Adipose tissue (tissue), 3 donors: ENCODE results near the gene MYO16. TPM values are rescaled to one million over a fixed set of nuclear protein-coding genes. Genes with fewer than 3 reads are reported as not detected.

Source experiments
- H3K27ac ChIP-seq: one replicate; pipeline ENCODE4 v1.5.1; 2013; ENCODE audit warnings: low read depth, low read length
- WGBS, 3 donors: extraction: QIAGEN DNeasy Blood & Tissue Kit; methylation state at CpG; one replicate each; pipeline ENCODE4 v1.1.7; 2013; 5-methylcytosine and 5-hydroxymethylcytosine counted together
- polyA plus RNA-seq, 3 donors: library from polyadenylated mRNA; stranded (reverse); fragments of 200-250 nt; gene quantifications; one replicate each; pipeline ENCODE4 v1.2.3, GENCODE V29; 2013
- donor health status: healthy with polysubstance abuse.
- donor health status: Bipolar disorder and iron deficiency.
- donor health status: healthy.

The MYO16 gene
- polyA plus RNA-seq, 3 donors = 0.05 to 2.0 (median 0.56) TPM

GRCh38 chr13:109111141-109111540, 481.7 kb downstream of the MYO16 start:
- no peak overlapping the region for H3K27ac ChIP-seq
- 64 to 76% (median 73%) methylated on average over 1 of the region's 1 CpG for WGBS, 3 donors

GRCh38 chr13:109113427-109113826, 484.0 kb downstream of the MYO16 start:
- no peak overlapping the region for H3K27ac ChIP-seq
- 72 to 78% (median 73%) methylated on average over 3 of the region's 3 CpGs for WGBS, 3 donors

- no peak overlapping the region for H3K27ac ChIP-seq
- 82 to 86% (median 83%) methylated on average over 5 of the region's 5 CpGs for WGBS, 3 donors
These were observed 484.8 kb downstream of the MYO16 start for GRCh38 chr13:109114162-109114561.

- no peak overlapping the region for H3K27ac ChIP-seq
- 58 to 88% (median 73%) methylated on average over 2 of the region's 2 CpGs for WGBS, 3 donors
These were observed 485.6 kb downstream of the MYO16 start for GRCh38 chr13:109114991-109115390.

GRCh38 chr13:109118521-109118920, 489.1 kb downstream of the MYO16 start:
- 81 to 95% (median 85%) methylated on average over 1 of the region's 1 CpG for WGBS, 3 donors
- H3K27ac ChIP-seq = no peak overlapping the region

- 56 to 71% (median 67%) methylated on average over 1 of the region's 1 CpG for WGBS, 3 donors
These were observed 490.5 kb downstream of the MYO16 start for GRCh38 chr13:109119896-109120295.

GRCh38 chr13:109121826-109122225, 492.4 kb downstream of the MYO16 start:
- 84 to 90% (median 89%) methylated on average over 5 of the region's 5 CpGs for WGBS, 3 donors
- H3K27ac ChIP-seq = no peak overlapping the region

More at GRCh38 chr13:109119896-109120295, 490.5 kb downstream of the MYO16 start:
- H3K27ac ChIP-seq = no peak overlapping the region

GRCh38 chr13:109123971-109124370, 494.6 kb downstream of the MYO16 start:
- H3K27ac ChIP-seq = no peak overlapping the region
- 81 to 85% (median 83%) methylated on average over 2 of the region's 2 CpGs for WGBS, 3 donors

GRCh38 chr13:109126178-109126577, 496.8 kb downstream of the MYO16 start:
- no peak overlapping the region for H3K27ac ChIP-seq
- WGBS, 3 donors = 73 to 86% (median 86%) methylated on average over 5 of the region's 5 CpGs

GRCh38 chr13:109126891-109127641, 497.7 kb downstream of the MYO16 start:
- H3K27ac ChIP-seq = no peak overlapping the region
- 88 to 92% (median 90%) methylated on average over 34 of the region's 34 CpGs for WGBS, 3 donors

- H3K27ac ChIP-seq = no peak overlapping the region
- 84 to 89% (median 86%) methylated on average over 6 of the region's 6 CpGs for WGBS, 3 donors
These were observed 498.7 kb downstream of the MYO16 start for GRCh38 chr13:109128121-109128520.

GRCh38 chr13:109130093-109130835, 500.9 kb downstream of the MYO16 start:
- H3K27ac ChIP-seq = no peak overlapping the region
- WGBS, 3 donors = 69 to 88% (median 80%) methylated on average over 6 of the region's 6 CpGs

GRCh38 chr13:109131698-109132257, 502.4 kb downstream of the MYO16 start:
- no peak overlapping the region for H3K27ac ChIP-seq
- 32 to 40% (median 33%) methylated on average over 10 of the region's 10 CpGs for WGBS, 3 donors

GRCh38 chr13:109135018-109135417, 505.6 kb downstream of the MYO16 start:
- WGBS, 3 donors = 84 to 92% (median 89%) methylated on average over 6 of the region's 6 CpGs
- H3K27ac ChIP-seq = no peak overlapping the region

- no peak overlapping the region for H3K27ac ChIP-seq
- 72 to 86% (median 86%) methylated on average over 2 of the region's 2 CpGs for WGBS, 3 donors
These were observed 507.5 kb downstream of the MYO16 start for GRCh38 chr13:109136873-109137272.

GRCh38 chr13:109139346-109139745, 509.9 kb downstream of the MYO16 start:
- 94 to 96% (median 95%) methylated on average over 9 of the region's 9 CpGs for WGBS, 3 donors
- no peak overlapping the region for H3K27ac ChIP-seq

- 66 to 72% (median 69%) methylated on average over 27 to 33 of the region's 33 CpGs for WGBS, 3 donors
- no peak overlapping the region for H3K27ac ChIP-seq
These were observed 510.6 kb downstream of the MYO16 start for GRCh38 chr13:109140054-109140453.

- WGBS, 3 donors = 6 to 10% (median 9%) methylated on average over 47 to 97 of the region's 97 CpGs
- H3K27ac ChIP-seq = no peak overlapping the region
These were observed 511.3 kb downstream of the MYO16 start for GRCh38 chr13:109140479-109141349.
